HUES48 (cell line): Measurements from ENCODE around the gene ZFYVE26.
"Not testable (repeated sequence)": the region's sequence is repeated elsewhere in the genome, so short reads cannot be mapped to it uniquely, and the experiment has no call there.

Source experiments
- H3K27ac ChIP-seq: one replicate; pipeline ENCODE4 v1.7.0; 2013; ENCODE audit warnings: low read depth, low read length, inconsistent platforms
- H3K27me3 ChIP-seq: 2 replicates; pipeline ENCODE4 v1.6.1; 2013; ENCODE audit warnings: mild to moderate bottlenecking, low read length; ENCODE audit not compliant: control insufficient read depth, insufficient read depth
- H3K36me3 ChIP-seq: 2 replicates; pipeline ENCODE4 v1.6.1; 2013; ENCODE audit warnings: low read length; ENCODE audit not compliant: control insufficient read depth, insufficient read depth
- H3K4me1 ChIP-seq: 2 replicates; pipeline ENCODE4 v1.6.1; 2013; ENCODE audit warnings: mild to moderate bottlenecking, low read length; ENCODE audit not compliant: control insufficient read depth, insufficient read depth
- H3K4me3 ChIP-seq: 2 replicates; pipeline ENCODE4 v1.5.1; 2013; ENCODE audit warnings: mild to moderate bottlenecking, low read depth, low read length
- H3K9ac ChIP-seq: 2 replicates; pipeline ENCODE4 v1.6.1; 2013; ENCODE audit warnings: mild to moderate bottlenecking, low read depth, low read length, moderate library complexity
- H3K9me3 ChIP-seq: 2 replicates; pipeline ENCODE4 v1.6.1; 2013; ENCODE audit warnings: low read length; ENCODE audit not compliant: control insufficient read depth, insufficient read depth

ZFYVE26 gene

GRCh38 chr14:67703997-67704396 lies 112.4 kb downstream of the ZFYVE26 start:
- Histone ChIP-seq H3K27ac (no peak overlapping the region), H3K36me3 (no peaks in the 10 kb centered on the region), H3K27me3 (no peaks in the 10 kb centered on the region), H3K9ac (no peak overlapping the region), H3K4me1 (no peaks in the 10 kb centered on the region), H3K4me3 (no peak overlapping the region), H3K9me3 (peaks cover 7% of the 10 kb centered on the region; the same call in 1 of the 2 replicates)

- not testable (repeated sequence) for H3K27me3 ChIP-seq, H3K36me3 ChIP-seq, H3K9ac ChIP-seq, H3K4me1 ChIP-seq, H3K27ac ChIP-seq, H3K4me3 ChIP-seq, H3K9me3 ChIP-seq
These were observed 114.9 kb downstream of the ZFYVE26 start, which contains the start of gene RDH12 for GRCh38 chr14:67701492-67701891. TSS of gene RDH12 (plus strand) at chr14:67701886. CDS start at chr14:67722643, 20,757 bp downstream.

GRCh38 chr14:67698179-67698578 lies 118.2 kb downstream of the ZFYVE26 start:
- H3K27me3 ChIP-seq = peaks cover 9% of the 10 kb centered on the region
- peaks cover 7% of the 10 kb centered on the region for H3K36me3 ChIP-seq
- no peak overlapping the region for H3K27ac ChIP-seq
- H3K9ac ChIP-seq = no peak overlapping the region
- no peaks in the 10 kb centered on the region for H3K9me3 ChIP-seq
- no peak overlapping the region for H3K4me3 ChIP-seq
- no peaks in the 10 kb centered on the region for H3K4me1 ChIP-seq

GRCh38 chr14:67697006-67697405 lies 119.4 kb downstream of the ZFYVE26 start:
- Histone ChIP-seq H3K27me3 (peaks cover 9% of the 10 kb centered on the region), H3K9me3 (no peaks in the 10 kb centered on the region), H3K27ac (no peak overlapping the region), H3K9ac (no peak overlapping the region), H3K4me1 (no peaks in the 10 kb centered on the region), H3K4me3 (no peak overlapping the region), H3K36me3 (peaks cover 19% of the 10 kb centered on the region)
